Bladder microvascular endothelial cell (primary cell): ENCODE measurements around the gene ZNF397. TPM values are rescaled to one million over a fixed set of nuclear protein-coding genes. Genes with fewer than 3 reads are reported as not detected.

Source experiments
- total RNA-seq: library from RNA; depleted of rRNA; stranded (reverse); fragments of >200 nt; gene quantifications from 2 replicates; pipeline ENCODE4 v1.2.3, GENCODE V29; 2014

Gene ZNF397
- total RNA-seq, result 3.9 and 12.3 TPM in 2 replicates

GRCh38 chr18:35240664-35241447 is at the start of gene ZNF397:
Gene ZNF397 (plus strand): TSS chr18:35241034. CDS start chr18:35242471, 1,437 bp downstream.

GRCh38 chr18:35290094-35290735 is 49.4 kb downstream of the ZNF397 start, which contains the start of gene ZSCAN30:
Gene ZSCAN30 (minus strand): TSS chr18:35290229. CDS start chr18:35264352, 25,877 bp downstream.

Other genes starting within 250 kb of the ZNF397 start
- gene MAPRE2, start 199.6 kb upstream of the ZNF397 start, total RNA-seq, result 13.4 and 52.4 TPM in 2 replicates
- 7.9 and 15.9 TPM in 2 replicates for gene ZSCAN30, start 49.2 kb downstream of the ZNF397 start, total RNA-seq
- gene ZNF24, start 103.4 kb downstream of the ZNF397 start, total RNA-seq, result 23.2 and 42.2 TPM in 2 replicates
- 0.57 and 0.65 TPM in 2 replicates for gene ZNF396, start 136.3 kb downstream of the ZNF397 start, total RNA-seq